Measurements from ENCODE around the gene BEST4. TPM values are rescaled to one million over a fixed set of nuclear protein-coding genes. Genes with fewer than 3 reads are reported as not detected.
"Not testable (repeated sequence)": the region's sequence is repeated elsewhere in the genome, so short reads cannot be mapped to it uniquely, and the experiment has no call there.

BEST4 gene
- total and polyA plus RNA-seq, 3 donors from 2014 or later = 0.79 to 1.7 (median 1.1) TPM

- H3K4me3 ChIP-seq = peak overlapping the region in 1 of 2 donors; percentile 1
- no peaks in the 10 kb centered on the region for H3K27me3 ChIP-seq
- no peaks in the 10 kb centered on the region for H3K36me3 ChIP-seq (ENCODE audit: low read depth, missing control alignments)
- peaks cover 21% of the 10 kb centered on the region for H3K4me1 ChIP-seq
- no peaks in the 10 kb centered on the region for H3K9me3 ChIP-seq
- intact Hi-C loops (cut with DNase I; ENCODE audit: low total_unique reads) = no loop called here
- 66 to 68% methylated on average over 13 of the region's 13 CpGs for WGBS, 2 donors
- no peak overlapping the region for H3K27ac ChIP-seq
- DNase-seq = no peak
- TF ChIP-seq POLR2A (IDR thresholded peaks at IDR 0.05) = no peak
- TF ChIP-seq, protein P1, sequence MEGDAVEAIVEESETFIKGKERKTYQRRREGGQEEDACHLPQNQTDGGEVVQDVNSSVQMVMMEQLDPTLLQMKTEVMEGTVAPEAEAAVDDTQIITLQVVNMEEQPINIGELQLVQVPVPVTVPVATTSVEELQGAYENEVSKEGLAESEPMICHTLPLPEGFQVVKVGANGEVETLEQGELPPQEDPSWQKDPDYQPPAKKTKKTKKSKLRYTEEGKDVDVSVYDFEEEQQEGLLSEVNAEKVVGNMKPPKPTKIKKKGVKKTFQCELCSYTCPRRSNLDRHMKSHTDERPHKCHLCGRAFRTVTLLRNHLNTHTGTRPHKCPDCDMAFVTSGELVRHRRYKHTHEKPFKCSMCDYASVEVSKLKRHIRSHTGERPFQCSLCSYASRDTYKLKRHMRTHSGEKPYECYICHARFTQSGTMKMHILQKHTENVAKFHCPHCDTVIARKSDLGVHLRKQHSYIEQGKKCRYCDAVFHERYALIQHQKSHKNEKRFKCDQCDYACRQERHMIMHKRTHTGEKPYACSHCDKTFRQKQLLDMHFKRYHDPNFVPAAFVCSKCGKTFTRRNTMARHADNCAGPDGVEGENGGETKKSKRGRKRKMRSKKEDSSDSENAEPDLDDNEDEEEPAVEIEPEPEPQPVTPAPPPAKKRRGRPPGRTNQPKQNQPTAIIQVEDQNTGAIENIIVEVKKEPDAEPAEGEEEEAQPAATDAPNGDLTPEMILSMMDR (IDR thresholded peaks at IDR 0.05) = no peak
Observed at GRCh38 chr1:44801491-44802305, 13.7 kb upstream of the BEST4 start.

DNA sequence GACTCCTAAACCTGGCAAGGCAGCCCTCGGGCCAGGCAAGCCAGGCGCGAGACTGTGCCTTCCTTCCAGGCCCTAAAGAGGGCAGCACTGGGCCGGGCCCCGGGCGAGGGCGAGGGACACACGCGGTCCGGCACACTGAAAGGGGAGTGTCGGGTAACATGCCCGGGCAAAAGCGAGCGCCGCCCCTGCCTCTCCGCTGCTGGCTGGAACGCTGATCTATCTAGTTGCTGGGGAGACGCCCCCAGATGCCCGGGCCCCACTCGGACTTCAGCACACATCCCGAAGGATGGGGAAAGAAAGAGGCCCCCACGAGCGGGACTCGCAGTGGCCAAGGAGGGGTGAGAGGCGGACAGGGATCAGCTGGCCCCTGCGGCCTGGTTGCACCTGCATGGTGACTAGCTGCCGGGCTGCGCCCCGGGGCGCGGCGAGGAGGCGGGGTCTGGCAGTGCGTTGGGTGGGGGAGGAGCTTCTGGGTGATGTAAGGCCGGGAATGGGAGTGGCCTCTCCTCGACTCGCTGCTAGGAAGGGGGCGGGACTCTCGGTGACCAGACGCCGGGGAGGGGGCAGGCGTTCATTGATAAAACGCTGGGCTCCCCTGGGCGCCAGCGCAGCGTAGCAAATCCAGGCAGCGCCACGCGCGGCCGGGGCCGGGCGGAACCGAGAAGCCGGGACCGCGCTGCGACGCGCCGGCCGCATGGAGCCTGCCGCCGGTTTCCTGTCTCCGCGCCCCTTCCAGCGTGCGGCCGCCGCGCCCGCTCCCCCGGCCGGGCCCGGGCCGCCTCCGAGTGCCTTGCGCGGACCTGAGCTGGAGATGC lies 12.0 kb upstream of the BEST4 start, which contains the start of gene PLK3:
PLK3 (plus strand) TSS at position 608 of the 815 bp plus-strand sequence; CDS start at position 695, 87 bp downstream.
- Histone ChIP-seq H3K27ac (peak within 1 kb of the TSS; percentile 76 to 88), H3K4me3 (peak within 1 kb of the TSS; percentile 74 to 83), H3K4me1 (peaks cover 13% of the 10 kb centered on the region), H3K36me3 (ENCODE audit: low read depth, missing control alignments) (no peaks in the 10 kb centered on the region), H3K9me3 (no peaks in the 10 kb centered on the region), H3K27me3 (no peaks in the 10 kb centered on the region)
- peak; percentile 99 for DNase-seq
- intact Hi-C loops (cut with DNase I; ENCODE audit: low total_unique reads) = no loop called here
- 0 to 2% methylated on average over 10 to 58 of the region's 79 CpGs for WGBS, 2 donors
- peak; percentile 82 for TF ChIP-seq POLR2A (IDR thresholded peaks at IDR 0.05)
- TF ChIP-seq, protein P1 (IDR thresholded peaks at IDR 0.05) = peak; percentile 80 to 87 (median 80)

GRCh38 chr1:44798481-44799365 lies 10.8 kb upstream of the BEST4 start:
- H3K9me3 ChIP-seq = no peaks in the 10 kb centered on the region
- no peaks in the 10 kb centered on the region for H3K36me3 ChIP-seq (ENCODE audit: low read depth, missing control alignments)
- peaks cover 14% of the 10 kb centered on the region for H3K4me1 ChIP-seq
- no peak for DNase-seq
- WGBS, 2 donors = 74% methylated on average over 9 to 10 of the region's 10 CpGs
- TF ChIP-seq POLR2A (IDR thresholded peaks at IDR 0.05) = no peak
- TF ChIP-seq, protein P1 (IDR thresholded peaks at IDR 0.05) = no peak
- peak overlapping the region; percentile 64 to 88 for H3K27ac ChIP-seq
- H3K27me3 ChIP-seq = no peaks in the 10 kb centered on the region
- no peak overlapping the region for H3K4me3 ChIP-seq
- intact Hi-C loops (cut with DNase I; ENCODE audit: low total_unique reads) = no loop called here

- H3K36me3 ChIP-seq (ENCODE audit: low read depth, missing control alignments); intact Hi-C loops (cut with DNase I; ENCODE audit: low total_unique reads); DNase-seq; H3K9me3 ChIP-seq; H3K27me3 ChIP-seq; H3K4me3 ChIP-seq; H3K27ac ChIP-seq: not testable (repeated sequence)
- WGBS, 2 donors = 75 to 84% methylated on average over 8 of the region's 8 CpGs
- H3K4me1 ChIP-seq = peaks cover 19% of the 10 kb centered on the region
Observed at GRCh38 chr1:44797886-44798285, 9.9 kb upstream of the BEST4 start.
